ENCODE results near the gene RHD.
"Not testable (repeated sequence)": the region's sequence is repeated elsewhere in the genome, so short reads cannot be mapped to it uniquely, and the experiment has no call there.

Gene RHD

GRCh38 chr1:25290043-25290442, 17.7 kb downstream of the RHD start:
- not testable (repeated sequence) for H3K27ac ChIP-seq (ENCODE audit: low read depth, low read length); H3K36me3 ChIP-seq (ENCODE audit: insufficient read depth, low read length); H3K4me1 ChIP-seq (ENCODE audit: insufficient read depth, low read length); H3K27me3 ChIP-seq (ENCODE audit: control insufficient read depth in 1 of 2, insufficient read depth in 2 of 2, low read length in 2 of 2); H3K4me3 ChIP-seq (ENCODE audit: low read depth in 1 of 2, low read length in 2 of 2); H3K9me3 ChIP-seq (ENCODE audit: low read length); H3K9ac ChIP-seq (ENCODE audit: low read length)

DNA sequence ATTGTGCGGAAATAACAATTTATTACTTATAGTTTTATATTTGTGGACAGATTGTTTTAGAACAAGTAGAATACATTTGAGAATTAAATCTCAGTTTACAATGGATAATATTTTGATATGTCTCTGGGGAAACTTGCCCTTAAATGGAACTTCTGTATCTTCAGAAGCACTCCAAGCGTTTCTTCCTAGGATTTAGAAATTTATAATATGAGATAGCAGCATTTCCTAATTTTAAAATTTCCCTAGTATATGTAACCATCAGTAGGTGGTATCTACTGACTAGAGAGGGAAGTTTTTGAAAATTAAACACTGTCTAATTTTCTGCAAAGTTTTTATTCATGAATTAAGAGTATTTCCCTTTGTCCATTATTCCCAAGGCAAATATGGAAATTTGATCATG, 21.1 kb downstream of the RHD start:
- H3K4me1 ChIP-seq (ENCODE audit: insufficient read depth, low read length); H3K27me3 ChIP-seq (ENCODE audit: control insufficient read depth in 1 of 2, insufficient read depth in 2 of 2, low read length in 2 of 2); H3K27ac ChIP-seq (ENCODE audit: low read depth, low read length); H3K9ac ChIP-seq (ENCODE audit: low read length); H3K36me3 ChIP-seq (ENCODE audit: insufficient read depth, low read length); H3K4me3 ChIP-seq (ENCODE audit: low read depth in 1 of 2, low read length in 2 of 2); H3K9me3 ChIP-seq (ENCODE audit: low read length): not testable (repeated sequence)

- H3K9me3 ChIP-seq (ENCODE audit: low read length); H3K36me3 ChIP-seq (ENCODE audit: insufficient read depth, low read length); H3K27me3 ChIP-seq (ENCODE audit: control insufficient read depth in 1 of 2, insufficient read depth in 2 of 2, low read length in 2 of 2); H3K9ac ChIP-seq (ENCODE audit: low read length); H3K4me3 ChIP-seq (ENCODE audit: low read depth in 1 of 2, low read length in 2 of 2); H3K4me1 ChIP-seq (ENCODE audit: insufficient read depth, low read length); H3K27ac ChIP-seq (ENCODE audit: low read depth, low read length): not testable (repeated sequence)
Observed at GRCh38 chr1:25294889-25295826, 22.8 kb downstream of the RHD start.

DNA sequence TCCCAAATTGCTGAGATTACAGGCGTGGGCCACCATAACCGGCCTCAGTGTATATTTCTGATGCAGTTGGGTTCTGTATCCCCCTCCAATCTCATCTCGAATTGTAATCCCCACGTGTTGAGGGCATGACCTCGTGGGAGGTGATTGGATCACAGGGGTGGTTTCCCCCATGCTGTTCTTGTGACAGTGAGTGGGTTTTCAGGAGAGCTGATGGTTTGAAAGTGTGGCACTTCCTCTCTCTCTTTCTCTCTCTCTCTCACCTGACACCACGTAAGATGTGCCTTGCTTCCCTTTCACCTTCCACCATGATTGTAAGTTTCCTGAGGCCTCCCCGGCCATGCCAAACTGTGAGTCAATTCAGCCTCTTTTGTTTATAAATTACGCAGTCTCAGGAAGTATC, 24.2 kb downstream of the RHD start:
- H3K4me3 ChIP-seq (ENCODE audit: low read depth in 1 of 2, low read length in 2 of 2); H3K27ac ChIP-seq (ENCODE audit: low read depth, low read length); H3K36me3 ChIP-seq (ENCODE audit: insufficient read depth, low read length); H3K9me3 ChIP-seq (ENCODE audit: low read length); H3K27me3 ChIP-seq (ENCODE audit: control insufficient read depth in 1 of 2, insufficient read depth in 2 of 2, low read length in 2 of 2); H3K9ac ChIP-seq (ENCODE audit: low read length); H3K4me1 ChIP-seq (ENCODE audit: insufficient read depth, low read length): not testable (repeated sequence)

DNA sequence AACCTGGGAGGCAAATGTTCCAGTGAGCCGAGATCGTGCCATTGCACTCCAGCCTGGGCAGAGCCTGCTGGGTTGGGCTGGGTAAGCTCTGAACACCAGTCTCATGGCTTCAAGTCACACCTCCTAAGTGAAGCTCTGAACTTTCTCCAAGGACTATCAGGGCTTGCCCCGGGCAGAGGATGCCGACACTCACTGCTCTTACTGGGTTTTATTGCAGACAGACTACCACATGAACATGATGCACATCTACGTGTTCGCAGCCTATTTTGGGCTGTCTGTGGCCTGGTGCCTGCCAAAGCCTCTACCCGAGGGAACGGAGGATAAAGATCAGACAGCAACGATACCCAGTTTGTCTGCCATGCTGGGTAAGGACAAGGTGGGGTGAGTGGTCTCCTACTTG, 28.4 kb downstream of the RHD start:
- not testable (repeated sequence) for H3K4me1 ChIP-seq (ENCODE audit: insufficient read depth, low read length); H3K27ac ChIP-seq (ENCODE audit: low read depth, low read length); H3K4me3 ChIP-seq (ENCODE audit: low read depth in 1 of 2, low read length in 2 of 2); H3K27me3 ChIP-seq (ENCODE audit: control insufficient read depth in 1 of 2, insufficient read depth in 2 of 2, low read length in 2 of 2); H3K36me3 ChIP-seq (ENCODE audit: insufficient read depth, low read length); H3K9ac ChIP-seq (ENCODE audit: low read length); H3K9me3 ChIP-seq (ENCODE audit: low read length)

DNA sequence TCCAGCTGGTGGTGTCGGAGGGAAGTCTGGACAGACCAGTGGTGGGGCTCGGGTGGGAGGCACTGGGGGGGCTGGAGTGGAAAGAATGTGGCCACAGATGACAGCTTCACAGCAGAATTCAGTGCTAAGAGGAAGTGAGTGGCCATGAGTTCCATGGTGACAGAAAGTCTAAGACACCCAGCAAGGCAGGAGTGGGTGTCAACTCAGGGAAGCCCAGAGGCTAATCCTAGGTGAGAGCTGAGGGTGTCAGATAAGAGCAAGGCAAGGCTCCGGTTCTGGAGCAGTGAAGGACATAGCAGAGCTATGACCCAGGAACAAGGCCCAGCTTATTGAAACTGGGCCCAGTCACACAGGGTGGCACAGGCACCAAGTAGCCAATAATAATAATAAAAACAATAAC, 30.0 kb downstream of the RHD start:
- H3K4me1 ChIP-seq (ENCODE audit: insufficient read depth, low read length); H3K27me3 ChIP-seq (ENCODE audit: control insufficient read depth in 1 of 2, insufficient read depth in 2 of 2, low read length in 2 of 2); H3K36me3 ChIP-seq (ENCODE audit: insufficient read depth, low read length); H3K27ac ChIP-seq (ENCODE audit: low read depth, low read length); H3K9ac ChIP-seq (ENCODE audit: low read length); H3K4me3 ChIP-seq (ENCODE audit: low read depth in 1 of 2, low read length in 2 of 2); H3K9me3 ChIP-seq (ENCODE audit: low read length): not testable (repeated sequence)

- not testable (repeated sequence) for H3K4me1 ChIP-seq (ENCODE audit: insufficient read depth, low read length); H3K36me3 ChIP-seq (ENCODE audit: insufficient read depth, low read length); H3K27me3 ChIP-seq (ENCODE audit: control insufficient read depth in 1 of 2, insufficient read depth in 2 of 2, low read length in 2 of 2); H3K9ac ChIP-seq (ENCODE audit: low read length); H3K27ac ChIP-seq (ENCODE audit: low read depth, low read length); H3K4me3 ChIP-seq (ENCODE audit: low read depth in 1 of 2, low read length in 2 of 2); H3K9me3 ChIP-seq (ENCODE audit: low read length)
Observed at GRCh38 chr1:25304936-25305335, 32.6 kb downstream of the RHD start.

- not testable (repeated sequence) for H3K9me3 ChIP-seq (ENCODE audit: low read length)
Observed at GRCh38 chr1:25308168-25308567, 35.9 kb downstream of the RHD start.

DNA sequence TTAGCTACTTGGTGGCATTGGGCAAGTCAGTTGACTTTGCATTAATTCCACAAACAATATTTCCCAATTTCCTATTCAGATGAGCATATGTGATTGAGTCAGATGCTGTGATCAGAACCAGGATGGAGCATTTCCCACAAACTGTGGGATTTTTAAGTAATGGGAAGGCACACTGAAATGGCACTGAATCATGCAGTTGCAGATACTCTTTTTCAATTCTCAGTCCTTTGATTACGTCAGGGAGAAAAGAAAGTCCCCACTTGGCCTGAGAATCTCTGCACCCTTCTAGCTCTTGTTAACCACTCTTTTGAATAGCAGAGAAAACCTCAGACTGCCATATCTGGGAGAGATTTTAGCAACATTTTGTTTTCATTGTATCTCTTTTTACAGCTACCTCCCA, 36.8 kb downstream of the RHD start:
- not testable (repeated sequence) for H3K27ac ChIP-seq (ENCODE audit: low read depth, low read length); H3K36me3 ChIP-seq (ENCODE audit: insufficient read depth, low read length); H3K4me3 ChIP-seq (ENCODE audit: low read depth in 1 of 2, low read length in 2 of 2); H3K4me1 ChIP-seq (ENCODE audit: insufficient read depth, low read length); H3K27me3 ChIP-seq (ENCODE audit: control insufficient read depth in 1 of 2, insufficient read depth in 2 of 2, low read length in 2 of 2); H3K9me3 ChIP-seq (ENCODE audit: low read length); H3K9ac ChIP-seq (ENCODE audit: low read length)

More at GRCh38 chr1:25308168-25308567, 35.9 kb downstream of the RHD start:
- H3K27me3 ChIP-seq (ENCODE audit: control insufficient read depth in 1 of 2, insufficient read depth in 2 of 2, low read length in 2 of 2); H3K27ac ChIP-seq (ENCODE audit: low read depth, low read length); H3K36me3 ChIP-seq (ENCODE audit: insufficient read depth, low read length); H3K9ac ChIP-seq (ENCODE audit: low read length); H3K4me1 ChIP-seq (ENCODE audit: insufficient read depth, low read length); H3K4me3 ChIP-seq (ENCODE audit: low read depth in 1 of 2, low read length in 2 of 2): not testable (repeated sequence)

GRCh38 chr1:25309486-25309885, 37.2 kb downstream of the RHD start:
- not testable (repeated sequence) for H3K4me3 ChIP-seq (ENCODE audit: low read depth in 1 of 2, low read length in 2 of 2); H3K27ac ChIP-seq (ENCODE audit: low read depth, low read length); H3K36me3 ChIP-seq (ENCODE audit: insufficient read depth, low read length); H3K9me3 ChIP-seq (ENCODE audit: low read length); H3K4me1 ChIP-seq (ENCODE audit: insufficient read depth, low read length); H3K27me3 ChIP-seq (ENCODE audit: control insufficient read depth in 1 of 2, insufficient read depth in 2 of 2, low read length in 2 of 2); H3K9ac ChIP-seq (ENCODE audit: low read length)

DNA sequence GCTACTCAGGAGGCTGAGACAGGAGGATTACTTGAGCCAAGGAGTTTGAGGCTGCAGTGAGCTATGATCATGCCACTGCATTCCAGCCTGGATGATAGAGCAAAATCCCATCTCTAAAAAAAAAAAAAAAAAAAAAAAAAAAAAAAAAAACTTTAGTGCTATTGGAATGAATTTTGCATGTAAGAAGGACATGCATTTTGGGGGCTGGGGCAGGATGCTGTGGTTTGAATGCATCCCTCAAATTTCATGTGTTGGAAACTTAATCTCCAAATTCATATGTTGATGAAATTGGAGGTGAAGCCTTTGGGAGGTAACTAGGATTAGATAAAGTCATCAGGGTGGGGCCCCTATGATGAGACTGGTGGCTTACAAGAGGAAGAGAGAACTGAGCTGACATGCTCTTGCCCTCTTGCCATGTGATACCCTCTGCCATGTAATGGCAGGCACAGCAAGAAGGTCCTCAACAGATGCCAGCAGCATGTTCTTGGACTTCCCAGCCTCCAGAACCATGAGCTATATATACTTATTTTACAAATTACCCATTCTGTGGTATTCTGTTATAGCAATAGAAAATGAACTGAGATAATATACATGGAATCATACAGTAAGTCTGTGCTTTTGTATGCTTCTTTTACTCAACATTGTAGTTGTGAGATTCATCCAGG, 40.6 kb downstream of the RHD start:
- H3K27ac ChIP-seq (ENCODE audit: low read depth, low read length); H3K27me3 ChIP-seq (ENCODE audit: control insufficient read depth in 1 of 2, insufficient read depth in 2 of 2, low read length in 2 of 2); H3K9me3 ChIP-seq (ENCODE audit: low read length); H3K36me3 ChIP-seq (ENCODE audit: insufficient read depth, low read length); H3K4me3 ChIP-seq (ENCODE audit: low read depth in 1 of 2, low read length in 2 of 2); H3K9ac ChIP-seq (ENCODE audit: low read length); H3K4me1 ChIP-seq (ENCODE audit: insufficient read depth, low read length): not testable (repeated sequence)

- not testable (repeated sequence) for H3K4me1 ChIP-seq (ENCODE audit: insufficient read depth, low read length); H3K36me3 ChIP-seq (ENCODE audit: insufficient read depth, low read length); H3K9me3 ChIP-seq (ENCODE audit: low read length); H3K27ac ChIP-seq (ENCODE audit: low read depth, low read length); H3K9ac ChIP-seq (ENCODE audit: low read length); H3K4me3 ChIP-seq (ENCODE audit: low read depth in 1 of 2, low read length in 2 of 2); H3K27me3 ChIP-seq (ENCODE audit: control insufficient read depth in 1 of 2, insufficient read depth in 2 of 2, low read length in 2 of 2)
Observed at GRCh38 chr1:25320314-25320938, 48.1 kb downstream of the RHD start.

Measured in muscle layer of colon (tissue), 2 donors.